Memory B cell (primary cell): Measurements from ENCODE around the gene SOX13.

Experiments used
- ATAC-seq: fragments of 150-1000 bp; cut with Tn5 transposase; 2 replicates; pipeline ENCODE4 v1.10.0; 2021; ENCODE audit warnings: low read depth, mild to moderate bottlenecking, moderate library complexity
- DNase-seq, 2 donors: peaks; one replicate each; pipeline ENCODE4 v3.0.0; 2022; ENCODE audit warnings: low spot score in 2 of 2
- H3K27ac Mint-ChIP-seq: one replicate; pipeline ENCODE4 v1.8.0; 2022; ENCODE audit warnings: mild to moderate bottlenecking, moderate library complexity, mixed read lengths
- H3K27me3 Mint-ChIP-seq: one replicate; pipeline ENCODE4 v1.8.0; 2022; ENCODE audit warnings: mixed read lengths
- H3K36me3 Mint-ChIP-seq: one replicate; pipeline ENCODE4 v1.8.0; 2022; ENCODE audit warnings: mild to moderate bottlenecking, mixed read lengths
- H3K4me1 Mint-ChIP-seq: one replicate; pipeline ENCODE4 v1.8.0; 2022; ENCODE audit warnings: mixed read lengths
- H3K4me3 Mint-ChIP-seq: one replicate; pipeline ENCODE4 v1.8.0; 2022; ENCODE audit warnings: mild to moderate bottlenecking, moderate library complexity, mixed read lengths
- H3K9me3 Mint-ChIP-seq: one replicate; pipeline ENCODE4 v1.8.0; 2022; ENCODE audit warnings: mixed read lengths

Gene SOX13

GRCh38 chr1:204130981-204131892 lies 58.3 kb downstream of the SOX13 start:
- Mint-ChIP-seq H3K4me1 (peaks cover 11% of the 10 kb centered on the region), H3K36me3 (no peaks in the 10 kb centered on the region), H3K4me3 (no peak overlapping the region), H3K27me3 (peaks cover 9% of the 10 kb centered on the region), H3K9me3 (no peaks in the 10 kb centered on the region), H3K27ac (no peak overlapping the region)
- DNase-seq (no peak), ATAC-seq (no peak)

- Mint-ChIP-seq H3K4me3 (no peak overlapping the region), H3K4me1 (peaks cover 6% of the 10 kb centered on the region), H3K27me3 (peaks cover 9% of the 10 kb centered on the region), H3K36me3 (no peaks in the 10 kb centered on the region), H3K9me3 (no peaks in the 10 kb centered on the region), H3K27ac (no peak overlapping the region)
- no peak for DNase-seq
- no peak for ATAC-seq
Measured at GRCh38 chr1:204131978-204132377, 59.1 kb downstream of the SOX13 start.

- ATAC-seq (no peak), DNase-seq (no peak)
- Mint-ChIP-seq H3K27ac (no peak overlapping the region), H3K4me1 (peaks cover 6% of the 10 kb centered on the region), H3K4me3 (no peak overlapping the region), H3K9me3 (no peaks in the 10 kb centered on the region), H3K36me3 (no peaks in the 10 kb centered on the region), H3K27me3 (peaks cover 9% of the 10 kb centered on the region)
Measured at GRCh38 chr1:204132718-204133117, 59.8 kb downstream of the SOX13 start.

- H3K27me3 Mint-ChIP-seq = peaks cover 10% of the 10 kb centered on the region
- H3K4me3 Mint-ChIP-seq = no peak overlapping the region
- H3K9me3 Mint-ChIP-seq = no peaks in the 10 kb centered on the region
- peak; percentile 75 for ATAC-seq
- H3K36me3 Mint-ChIP-seq = no peaks in the 10 kb centered on the region
- DNase-seq = no peak
- H3K27ac Mint-ChIP-seq = no peak overlapping the region
- peaks cover 5% of the 10 kb centered on the region for H3K4me1 Mint-ChIP-seq
Measured at GRCh38 chr1:204134103-204134502, 61.2 kb downstream of the SOX13 start.

- H3K27ac Mint-ChIP-seq = no peak overlapping the region
- no peak for DNase-seq
- H3K36me3 Mint-ChIP-seq = peaks cover 2% of the 10 kb centered on the region
- no peak for ATAC-seq
- peaks cover 11% of the 10 kb centered on the region for H3K27me3 Mint-ChIP-seq
- H3K9me3 Mint-ChIP-seq = peaks cover 2% of the 10 kb centered on the region
- no peak overlapping the region for H3K4me3 Mint-ChIP-seq
- peaks cover 2% of the 10 kb centered on the region for H3K4me1 Mint-ChIP-seq
Measured at GRCh38 chr1:204136814-204137213, 63.9 kb downstream of the SOX13 start.

GRCh38 chr1:204139088-204139487 lies 66.2 kb downstream of the SOX13 start:
- Mint-ChIP-seq H3K27ac (no peak overlapping the region), H3K4me1 (peaks cover under 1% of the 10 kb centered on the region), H3K27me3 (peaks cover 11% of the 10 kb centered on the region), H3K9me3 (peaks cover 2% of the 10 kb centered on the region), H3K36me3 (peaks cover 2% of the 10 kb centered on the region), H3K4me3 (no peak overlapping the region)
- no peak for ATAC-seq
- no peak for DNase-seq

- Mint-ChIP-seq H3K4me1 (no peaks in the 10 kb centered on the region), H3K9me3 (peaks cover 2% of the 10 kb centered on the region), H3K4me3 (no peak overlapping the region), H3K27me3 (peaks cover 16% of the 10 kb centered on the region), H3K27ac (no peak overlapping the region), H3K36me3 (peaks cover 2% of the 10 kb centered on the region)
- no peak for ATAC-seq
- DNase-seq = no peak
Measured at GRCh38 chr1:204139952-204140351, 67.0 kb downstream of the SOX13 start.

- H3K9me3 Mint-ChIP-seq = peaks cover 2% of the 10 kb centered on the region
- no peak overlapping the region for H3K27ac Mint-ChIP-seq
- peaks cover 2% of the 10 kb centered on the region for H3K36me3 Mint-ChIP-seq
- H3K4me3 Mint-ChIP-seq = no peak overlapping the region
- H3K27me3 Mint-ChIP-seq = peaks cover 16% of the 10 kb centered on the region
- no peaks in the 10 kb centered on the region for H3K4me1 Mint-ChIP-seq
- ATAC-seq (no peak), DNase-seq (no peak)
Measured at GRCh38 chr1:204141131-204141530, 68.2 kb downstream of the SOX13 start.

- no peak for DNase-seq
- peaks cover 2% of the 10 kb centered on the region for H3K9me3 Mint-ChIP-seq
- ATAC-seq = no peak
- no peak overlapping the region for H3K27ac Mint-ChIP-seq
- no peaks in the 10 kb centered on the region for H3K4me1 Mint-ChIP-seq
- peaks cover 16% of the 10 kb centered on the region for H3K27me3 Mint-ChIP-seq
- peaks cover 2% of the 10 kb centered on the region for H3K36me3 Mint-ChIP-seq
- H3K4me3 Mint-ChIP-seq = no peak overlapping the region
Measured at GRCh38 chr1:204142032-204142974, 69.4 kb downstream of the SOX13 start.

- Mint-ChIP-seq H3K4me3 (no peak overlapping the region), H3K9me3 (peaks cover 2% of the 10 kb centered on the region)
Measured at GRCh38 chr1:204143276-204144041, 70.5 kb downstream of the SOX13 start.

GRCh38 chr1:204145033-204145504 lies 72.2 kb downstream of the SOX13 start:
- Mint-ChIP-seq H3K36me3 (peaks cover 2% of the 10 kb centered on the region), H3K4me1 (peaks cover 2% of the 10 kb centered on the region), H3K9me3 (peaks cover 2% of the 10 kb centered on the region), H3K4me3 (no peak overlapping the region), H3K27ac (no peak overlapping the region), H3K27me3 (peaks cover 13% of the 10 kb centered on the region)
- no peak for ATAC-seq
- DNase-seq = no peak

More at GRCh38 chr1:204143276-204144041, 70.5 kb downstream of the SOX13 start:
- peaks cover 2% of the 10 kb centered on the region for H3K4me1 Mint-ChIP-seq
- H3K27ac Mint-ChIP-seq = no peak overlapping the region
- H3K36me3 Mint-ChIP-seq = peaks cover 2% of the 10 kb centered on the region
- ATAC-seq (no peak), DNase-seq (no peak)
- peaks cover 16% of the 10 kb centered on the region for H3K27me3 Mint-ChIP-seq

GRCh38 chr1:204146309-204146708 lies 73.4 kb downstream of the SOX13 start:
- no peak for DNase-seq
- Mint-ChIP-seq H3K36me3 (no peaks in the 10 kb centered on the region), H3K9me3 (no peaks in the 10 kb centered on the region), H3K27me3 (peaks cover 12% of the 10 kb centered on the region), H3K4me1 (peaks cover 2% of the 10 kb centered on the region), H3K27ac (no peak overlapping the region), H3K4me3 (no peak overlapping the region)
- no peak for ATAC-seq

GRCh38 chr1:204146965-204147364 lies 74.0 kb downstream of the SOX13 start:
- no peaks in the 10 kb centered on the region for H3K36me3 Mint-ChIP-seq
- peaks cover 2% of the 10 kb centered on the region for H3K4me1 Mint-ChIP-seq
- peaks cover 10% of the 10 kb centered on the region for H3K27me3 Mint-ChIP-seq
- ATAC-seq = no peak
- H3K4me3 Mint-ChIP-seq = no peak overlapping the region
- no peak for DNase-seq
- no peaks in the 10 kb centered on the region for H3K9me3 Mint-ChIP-seq
- H3K27ac Mint-ChIP-seq = no peak overlapping the region
